NB4 (cell line): ENCODE measurements around the gene TECPR1.

Source experiments
- DNase-seq: peaks from one replicate; pipeline ENCODE4 v3.0.0; 2010; ENCODE audit warnings: low read depth
- H3K4me3 ChIP-seq: one replicate; pipeline ENCODE4 v1.5.1; 2011; ENCODE audit warnings: mild to moderate bottlenecking, low read depth, low read length, moderate library complexity
- MYC ChIP-seq: IDR thresholded peaks from 2 replicates; pipeline ENCODE4 v1.6.1; 2011; ENCODE audit warnings: low read depth, low read length
- POLR2A ChIP-seq: IDR thresholded peaks from 2 replicates; pipeline ENCODE4 v1.6.1; 2011; ENCODE audit warnings: mild to moderate bottlenecking; ENCODE audit not compliant: insufficient read length; ENCODE audit errors: extremely low read depth
- TF ChIP-seq, protein P1 (sequence below): IDR thresholded peaks from 2 replicates; pipeline ENCODE4 v1.6.1; 2011; ENCODE audit warnings: low read depth, low read length
- TF ChIP-seq, protein P2 (sequence below): IDR thresholded peaks from one replicate; pipeline ENCODE4 v1.5.1; 2012; ENCODE audit warnings: low read depth, low read length

The TECPR1 gene

DNA sequence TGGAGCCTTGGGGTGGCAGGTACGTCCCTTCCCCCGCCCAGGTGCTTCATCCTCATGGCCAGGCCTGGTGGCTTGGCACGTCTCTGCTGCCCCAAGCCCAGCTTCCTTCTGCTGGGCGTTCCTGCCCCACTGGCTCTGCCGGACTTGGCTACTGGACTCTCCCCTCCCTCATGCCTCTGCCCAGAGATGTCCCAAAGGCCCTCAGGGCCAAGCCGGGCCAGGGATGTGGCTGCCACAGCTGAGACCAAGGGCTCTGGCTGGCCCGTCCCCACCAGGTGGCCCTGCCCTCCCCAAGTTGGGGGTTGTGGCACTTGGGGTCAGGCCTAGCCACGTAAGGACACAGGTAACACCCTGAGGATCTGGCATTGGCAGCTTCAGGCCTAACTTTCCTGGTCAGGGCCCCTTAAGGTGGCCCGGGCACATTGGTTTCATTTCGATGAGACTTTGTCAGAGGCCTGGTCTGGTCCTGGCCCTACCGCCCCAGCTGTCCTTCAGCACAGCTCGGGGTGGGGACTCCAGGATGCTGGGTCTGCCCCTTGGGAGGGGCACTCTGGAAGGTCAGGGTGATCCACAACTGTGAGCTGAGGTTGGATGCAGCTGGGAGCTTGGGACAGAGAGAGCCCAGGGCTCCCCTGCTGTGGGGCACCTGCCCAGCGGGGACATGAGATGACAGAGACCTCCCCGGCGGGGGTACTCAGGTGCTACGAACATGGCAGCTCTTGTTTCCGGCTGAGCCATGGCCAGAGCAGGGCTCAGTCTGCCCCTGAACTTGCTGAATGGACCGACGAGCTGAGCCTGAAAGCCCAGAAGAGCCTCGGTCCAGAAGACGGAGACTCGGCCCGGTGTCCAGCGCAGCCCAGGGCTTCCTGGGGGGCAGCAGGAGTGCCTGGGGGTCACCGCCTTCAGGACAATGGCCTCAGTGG is 37.9 kb downstream of the TECPR1 start:
- no peak for DNase-seq
- no peak for TF ChIP-seq MYC
- no peak for TF ChIP-seq POLR2A
- TF ChIP-seq, protein P1, sequence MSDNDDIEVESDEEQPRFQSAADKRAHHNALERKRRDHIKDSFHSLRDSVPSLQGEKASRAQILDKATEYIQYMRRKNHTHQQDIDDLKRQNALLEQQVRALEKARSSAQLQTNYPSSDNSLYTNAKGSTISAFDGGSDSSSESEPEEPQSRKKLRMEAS = no peak
- H3K4me3 ChIP-seq = no peak overlapping the region

DNA sequence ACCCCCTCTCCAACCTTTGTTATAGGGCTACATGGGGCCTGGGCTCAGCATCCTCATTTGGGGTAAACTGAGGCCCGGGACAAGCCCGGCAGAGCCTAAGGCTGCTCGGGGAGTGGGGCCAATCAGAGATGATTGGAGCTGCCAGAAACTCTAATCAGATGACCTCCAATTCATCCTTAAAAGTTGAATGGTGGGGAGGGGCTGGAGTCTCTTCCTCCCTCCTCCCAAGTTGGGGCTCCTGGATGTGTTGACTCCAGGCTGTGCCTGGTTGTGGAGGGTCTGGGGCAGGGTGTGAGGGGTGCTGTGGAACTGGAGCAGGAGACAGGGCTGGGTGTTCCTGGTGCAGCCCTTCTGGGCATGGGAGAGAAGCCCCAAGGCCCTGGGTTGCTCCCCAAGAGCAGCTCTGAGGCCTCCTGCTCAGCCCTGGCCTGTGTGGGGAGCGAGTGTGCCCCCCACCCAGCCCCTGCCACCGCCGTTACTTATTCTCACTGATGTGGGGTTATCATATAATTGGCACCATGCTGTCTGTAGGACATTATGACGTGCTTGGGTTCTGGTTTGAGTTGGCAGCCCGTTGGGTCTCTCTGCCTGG is 38.6 kb downstream of the TECPR1 start:
- H3K4me3 ChIP-seq = no peak overlapping the region
- no peak for DNase-seq
- TF ChIP-seq, protein P2, sequence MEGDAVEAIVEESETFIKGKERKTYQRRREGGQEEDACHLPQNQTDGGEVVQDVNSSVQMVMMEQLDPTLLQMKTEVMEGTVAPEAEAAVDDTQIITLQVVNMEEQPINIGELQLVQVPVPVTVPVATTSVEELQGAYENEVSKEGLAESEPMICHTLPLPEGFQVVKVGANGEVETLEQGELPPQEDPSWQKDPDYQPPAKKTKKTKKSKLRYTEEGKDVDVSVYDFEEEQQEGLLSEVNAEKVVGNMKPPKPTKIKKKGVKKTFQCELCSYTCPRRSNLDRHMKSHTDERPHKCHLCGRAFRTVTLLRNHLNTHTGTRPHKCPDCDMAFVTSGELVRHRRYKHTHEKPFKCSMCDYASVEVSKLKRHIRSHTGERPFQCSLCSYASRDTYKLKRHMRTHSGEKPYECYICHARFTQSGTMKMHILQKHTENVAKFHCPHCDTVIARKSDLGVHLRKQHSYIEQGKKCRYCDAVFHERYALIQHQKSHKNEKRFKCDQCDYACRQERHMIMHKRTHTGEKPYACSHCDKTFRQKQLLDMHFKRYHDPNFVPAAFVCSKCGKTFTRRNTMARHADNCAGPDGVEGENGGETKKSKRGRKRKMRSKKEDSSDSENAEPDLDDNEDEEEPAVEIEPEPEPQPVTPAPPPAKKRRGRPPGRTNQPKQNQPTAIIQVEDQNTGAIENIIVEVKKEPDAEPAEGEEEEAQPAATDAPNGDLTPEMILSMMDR = no peak
- TF ChIP-seq POLR2A (no peak), MYC (no peak)
- TF ChIP-seq, protein P1 = no peak

DNA sequence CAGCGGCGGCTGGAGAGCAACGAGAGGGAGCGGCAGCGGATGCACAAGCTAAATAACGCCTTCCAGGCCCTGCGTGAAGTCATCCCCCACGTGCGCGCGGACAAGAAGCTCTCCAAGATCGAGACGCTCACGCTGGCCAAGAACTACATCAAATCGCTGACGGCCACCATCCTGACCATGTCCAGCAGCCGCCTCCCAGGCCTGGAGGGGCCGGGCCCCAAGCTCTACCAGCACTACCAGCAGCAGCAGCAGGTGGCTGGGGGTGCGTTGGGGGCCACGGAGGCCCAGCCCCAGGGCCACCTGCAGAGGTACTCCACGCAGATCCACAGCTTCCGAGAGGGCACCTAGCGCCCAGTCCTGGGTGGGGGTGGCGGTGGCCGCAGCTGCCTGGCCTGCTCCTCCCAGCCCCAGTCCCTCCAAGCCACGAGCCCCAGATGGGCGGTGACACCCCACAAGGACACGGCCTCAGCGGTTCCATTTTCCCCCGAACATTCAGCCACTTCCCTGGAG is 39.4 kb downstream of the TECPR1 start:
- no peak for DNase-seq
- TF ChIP-seq MYC = no peak
- TF ChIP-seq POLR2A = no peak
- TF ChIP-seq, protein P2 = no peak
- TF ChIP-seq, protein P1 = no peak
- no peak overlapping the region for H3K4me3 ChIP-seq

DNA sequence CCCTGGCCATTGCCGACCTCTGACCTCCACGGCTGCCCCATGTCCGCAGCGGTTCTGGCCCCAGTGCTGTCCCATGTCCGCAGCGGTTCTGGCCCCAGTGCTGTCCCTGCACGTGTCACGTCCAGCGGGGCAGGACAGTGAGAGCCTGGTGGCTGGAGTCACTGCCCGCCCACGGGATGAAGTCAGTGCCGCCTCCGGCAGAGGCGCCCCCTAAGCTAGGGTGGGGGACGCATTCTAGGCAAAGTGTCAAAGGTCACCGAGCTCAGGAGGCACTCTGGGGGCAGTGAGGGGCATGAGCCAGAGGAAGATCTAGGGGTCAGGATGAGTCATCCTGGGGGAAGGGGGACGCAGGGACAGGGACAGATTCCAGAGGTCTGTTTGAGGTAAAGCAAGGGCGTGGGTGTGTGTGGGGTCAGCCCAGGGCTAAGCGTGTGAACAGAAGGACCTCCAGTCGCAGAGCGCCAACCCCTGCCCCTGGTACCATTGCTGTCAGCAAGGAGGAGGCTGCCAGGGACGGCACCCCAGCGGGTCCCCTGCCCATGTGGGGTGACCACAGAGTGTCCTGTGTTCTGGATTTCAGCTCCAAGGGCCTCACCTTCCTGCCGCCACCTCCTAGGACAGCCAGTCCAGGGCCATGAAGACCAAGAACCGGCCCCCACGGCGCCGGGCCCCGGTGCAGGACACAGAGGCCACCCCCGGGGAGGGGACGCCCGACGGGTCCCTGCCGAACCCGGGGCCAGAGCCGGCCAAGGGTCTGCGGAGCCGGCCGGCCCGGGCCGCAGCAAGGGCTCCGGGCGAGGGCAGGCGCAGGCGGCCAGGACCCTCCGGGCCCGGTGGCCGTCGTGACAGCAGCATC is 40.1 kb downstream of the TECPR1 start:
- TF ChIP-seq POLR2A (no peak), MYC (no peak)
- TF ChIP-seq, protein P1 = no peak
- TF ChIP-seq, protein P2 = no peak
- no peak overlapping the region for H3K4me3 ChIP-seq
- DNase-seq = no peak

DNA sequence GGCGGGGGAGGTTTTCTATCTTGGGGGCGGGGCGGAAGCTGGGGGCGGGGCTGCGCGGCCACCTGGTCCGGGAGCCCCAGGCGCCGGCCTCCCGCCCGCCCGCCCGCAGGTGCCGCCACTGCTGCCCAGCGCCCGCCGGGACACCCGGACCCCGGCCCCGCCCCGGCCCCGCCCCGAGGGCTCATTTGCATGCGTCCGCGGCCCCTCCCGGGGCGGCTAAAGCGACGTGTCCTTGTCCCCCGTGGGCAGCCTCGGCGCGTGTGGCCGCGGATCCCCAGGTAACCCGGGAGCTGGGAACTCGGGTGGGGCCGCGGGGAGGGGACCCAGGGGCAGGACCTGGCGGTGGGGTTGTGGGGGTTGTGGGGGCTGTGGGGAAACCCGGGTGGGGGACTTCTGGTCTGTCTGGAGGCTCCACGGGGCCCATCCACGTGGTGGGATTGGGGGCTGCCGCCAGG is 40.8 kb downstream of the TECPR1 start, which contains the start of gene BHLHA15:
BHLHA15 (plus strand) TSS at position 219 of the 455 bp plus-strand sequence. CDS start 871 bp downstream, outside the sequence.
- TF ChIP-seq, protein P2 = no peak
- TF ChIP-seq, protein P1 = no peak
- TF ChIP-seq POLR2A = no peak
- TF ChIP-seq MYC = no peak
- DNase-seq = no peak
- H3K4me3 ChIP-seq = no peak within 1 kb of the TSS
